Mucosa of descending colon (tissue), 3 donors: ENCODE measurements around the gene CCNI. TPM values are rescaled to one million over a fixed set of nuclear protein-coding genes. Genes with fewer than 3 reads are reported as not detected.

Source experiments
- ATAC-seq: fragments of 200-7000 bp; cut with Tn5 transposase; one replicate; pipeline ENCODE4 v1.9.1; 2020; ENCODE audit warnings: mild to moderate bottlenecking, moderate library complexity
- DNase-seq, 3 donors: peaks; one replicate each; pipeline ENCODE4 v3.0.0-alpha.2; 2020
- H3K36me3 ChIP-seq: fragments of 200-600 bp; one replicate; pipeline ENCODE4 v1.8.0; 2021; ENCODE audit warnings: low read depth, mild to moderate bottlenecking
- H3K4me1 ChIP-seq: fragments of 200-600 bp; one replicate; pipeline ENCODE4 v1.8.0; 2021; ENCODE audit warnings: low read depth, mild to moderate bottlenecking
- H3K4me3 ChIP-seq: fragments of 200-600 bp; one replicate; pipeline ENCODE4 v1.8.0; 2021; ENCODE audit warnings: mild to moderate bottlenecking
- H3K9me3 ChIP-seq: fragments of 200-600 bp; one replicate; pipeline ENCODE4 v1.8.0; 2021; ENCODE audit warnings: mild to moderate bottlenecking
- CTCF ChIP-seq: fragments of 200-600 bp; IDR thresholded peaks from one replicate; pipeline ENCODE4 v1.8.0; 2022; ENCODE audit warnings: antibody characterized with exemption, mild to moderate bottlenecking
- intact Hi-C, 2 donors: fragments of 100-400 bp; cut with DNase I in 1 of 2; cut with micrococcal nuclease in 1 of 2; formaldehyde crosslinking; loops; one replicate each; pipeline versions ENCODE4 v1.11.0 to v1.11.1; 2022; cut with DNase I, micrococcal nuclease
- total RNA-seq, 3 donors: library from RNA; stranded (reverse); fragmentation: NEBNext Ultra II Directional in 2 of 3; extraction: Animal tissue kit (Norgen Biotek cat#: 25700) in 2 of 3; gene quantifications; one replicate each; pipeline versions ENCODE4 v1.2.1 to v1.2.4, GENCODE V29; 2021 to 2023
- donor health status: DM: no; HTN: no; CAD: no; lungs with moderate emphysema.
- donor health status: DM: no; HTN: no; CAD: no.
- donor health status: DM: no; HTN: yes; CAD: no.

Gene CCNI
- total RNA-seq, 3 donors from 2014 or later: 175 to 323 (median 190) TPM

- Histone ChIP-seq H3K4me3 (no peak overlapping the region), H3K36me3 (no peaks in the 10 kb centered on the region), H3K9me3 (no peaks in the 10 kb centered on the region), H3K4me1 (no peaks in the 10 kb centered on the region)
- no peak for TF ChIP-seq CTCF
- intact Hi-C loops: no loop called here
- ATAC-seq: no peak
- no peak for DNase-seq
Observed at GRCh38 chr4:77025643-77026321, 50.0 kb downstream of the CCNI start.

GRCh38 chr4:77023920-77024319 is 51.9 kb downstream of the CCNI start:
- Histone ChIP-seq H3K9me3 (no peaks in the 10 kb centered on the region), H3K4me1 (no peaks in the 10 kb centered on the region), H3K36me3 (no peaks in the 10 kb centered on the region), H3K4me3 (no peak overlapping the region)
- intact Hi-C loops: no loop called here
- DNase-seq (no peak), ATAC-seq (no peak)
- TF ChIP-seq CTCF: no peak

GRCh38 chr4:77022560-77023179 is 53.1 kb downstream of the CCNI start:
- no peak for ATAC-seq
- Histone ChIP-seq H3K4me1 (no peaks in the 10 kb centered on the region), H3K4me3 (no peak overlapping the region), H3K9me3 (no peaks in the 10 kb centered on the region), H3K36me3 (no peaks in the 10 kb centered on the region)
- no peak for DNase-seq
- intact Hi-C loops: no loop called here
- no peak for TF ChIP-seq CTCF

GRCh38 chr4:77021614-77022089 is 54.1 kb downstream of the CCNI start:
- ATAC-seq: no peak

GRCh38 chr4:77020017-77020416 is 55.8 kb downstream of the CCNI start:
- TF ChIP-seq CTCF: no peak
- ATAC-seq (no peak), DNase-seq (no peak)
- Histone ChIP-seq H3K4me3 (no peak overlapping the region), H3K36me3 (no peaks in the 10 kb centered on the region), H3K9me3 (no peaks in the 10 kb centered on the region), H3K4me1 (no peaks in the 10 kb centered on the region)
- intact Hi-C loops: no loop called here

More at GRCh38 chr4:77021614-77022089, 54.1 kb downstream of the CCNI start:
- Histone ChIP-seq H3K4me3 (no peak overlapping the region), H3K36me3 (no peaks in the 10 kb centered on the region), H3K9me3 (no peaks in the 10 kb centered on the region), H3K4me1 (no peaks in the 10 kb centered on the region)
- TF ChIP-seq CTCF: no peak
- intact Hi-C loops: no loop called here
- DNase-seq: no peak
